Psoas muscle (tissue), 8 donors: Measurements from ENCODE around the gene RD3L. TPM values are rescaled to one million over a fixed set of nuclear protein-coding genes. Genes with fewer than 3 reads are reported as not detected.

Experiments used
- ATAC-seq, 4 donors: fragments of 200-7000 bp; cut with Tn5 transposase; one replicate each; pipeline ENCODE4 v1.9.1; 2020; ENCODE audit warnings: moderate library complexity in 3 of 4, mild to moderate bottlenecking in 2 of 4
- DNase-seq, 2 donors: peaks; one replicate each; pipeline ENCODE4 v3.0.0-alpha.2; 2020
- H3K27ac ChIP-seq: fragments of 200-600 bp; one replicate; pipeline ENCODE4 v1.8.0; 2022
- H3K27me3 ChIP-seq, 3 donors: fragments of 200-600 bp in 1 of 3; one replicate each; pipeline versions ENCODE4 v1.6.1 to v1.8.0; 2013 to 2022; ENCODE audit warnings: low read length in 2 of 3, mild to moderate bottlenecking in 2 of 3, moderate library complexity in 1 of 3; ENCODE audit not compliant: insufficient read depth in 3 of 3
- H3K36me3 ChIP-seq, 2 donors: fragments of 200-600 bp in 1 of 2; one replicate each; pipeline versions ENCODE4 v1.6.1 to v1.8.0; 2013 to 2022; ENCODE audit warnings: low read depth in 1 of 2, mild to moderate bottlenecking in 1 of 2, moderate library complexity in 1 of 2; ENCODE audit not compliant: insufficient read depth in 1 of 2
- H3K4me1 ChIP-seq: fragments of 200-600 bp; one replicate; pipeline ENCODE4 v1.8.0; 2022
- H3K4me3 ChIP-seq: fragments of 200-600 bp; one replicate; pipeline ENCODE4 v1.8.0; 2022; ENCODE audit warnings: mild to moderate bottlenecking
- H3K9me3 ChIP-seq: fragments of 200-600 bp; one replicate; pipeline ENCODE4 v1.8.0; 2022
- CTCF ChIP-seq: fragments of 200-600 bp; IDR thresholded peaks from one replicate; pipeline ENCODE4 v1.8.0; 2022; ENCODE audit warnings: antibody characterized with exemption
- WGBS, 3 donors: extraction: QIAGEN DNeasy Blood & Tissue Kit; methylation state at CpG; one replicate each; pipeline versions ENCODE4 v1.1.6 to v1.1.7; 2013; 5-methylcytosine and 5-hydroxymethylcytosine counted together
- intact Hi-C, 2 donors: fragments of 100-400 bp; cut with DNase I; formaldehyde crosslinking; loops; one replicate each; pipeline versions ENCODE4 v1.11.0 to v1.14.2; 2022
- polyA plus RNA-seq, 3 donors: library from polyadenylated mRNA; stranded (reverse); fragments of 200-250 nt; gene quantifications; one replicate each; pipeline ENCODE4 v1.2.3, GENCODE V29; 2013
- total RNA-seq, 4 donors: library from RNA; stranded (reverse); fragmentation: NEBNext Ultra II Directional in 2 of 4; extraction: Animal tissue kit (Norgen Biotek cat#: 25700) in 2 of 4; gene quantifications; one replicate each; pipeline versions ENCODE4 v1.2.1 to v1.2.4, GENCODE V29; 2021 to 2023
- donor health status: healthy with polysubstance abuse.
- donor health status: DM: no; HTN: no; CAD: no; lungs with moderate emphysema.
- donor health status: Bipolar disorder and iron deficiency.
- donor health status: healthy.
- donor health status: DM: yes; HTN: yes; CAD: no.
- donor health status: DM: no; HTN: no; CAD: no.
- donor health status: DM: no; HTN: no; CAD: no.
- donor health status: DM: yes; HTN: yes; CAD: no.

RD3L gene
- total and polyA plus RNA-seq, 7 donors: not detected

GRCh38 chr14:103966631-103967030 lies 24.3 kb upstream of the RD3L start:
- H3K4me1 ChIP-seq: no peaks in the 10 kb centered on the region
- no peaks in the 10 kb centered on the region for H3K9me3 ChIP-seq
- H3K27me3 ChIP-seq: peaks cover 0 to 8% (median 2%) of the 10 kb centered on the region in 3 donors
- H3K4me3 ChIP-seq: no peak overlapping the region
- H3K27ac ChIP-seq: no peak overlapping the region
- ATAC-seq: no peak
- no peak for TF ChIP-seq CTCF
- intact Hi-C loops: no loop called here
- H3K36me3 ChIP-seq: no peaks in the 10 kb centered on the region
- DNase-seq: no peak

- no peak overlapping the region for H3K27ac ChIP-seq
- 72 to 77% (median 77%) methylated on average over 5 of the region's 5 CpGs for WGBS, 3 donors
- TF ChIP-seq CTCF: no peak
- no peaks in the 10 kb centered on the region for H3K36me3 ChIP-seq
- peaks cover 0 to 8% (median 2%) of the 10 kb centered on the region in 3 donors for H3K27me3 ChIP-seq
- intact Hi-C loops: no loop called here
- ATAC-seq (no peak), DNase-seq (no peak)
- no peaks in the 10 kb centered on the region for H3K4me1 ChIP-seq
- H3K9me3 ChIP-seq: no peaks in the 10 kb centered on the region
- no peak overlapping the region for H3K4me3 ChIP-seq
Observed at GRCh38 chr14:103961928-103962578, 19.7 kb upstream of the RD3L start.

- WGBS, 3 donors: 54 to 56% (median 55%) methylated on average over 11 of the region's 11 CpGs
- Histone ChIP-seq H3K36me3 (no peaks in the 10 kb centered on the region), H3K27me3 (peaks cover 0 to 2% (median 0%) of the 10 kb centered on the region in 3 donors), H3K4me3 (no peak overlapping the region), H3K27ac (no peak overlapping the region), H3K9me3 (no peaks in the 10 kb centered on the region), H3K4me1 (no peaks in the 10 kb centered on the region)
- no peak for TF ChIP-seq CTCF
- no peak for DNase-seq
- ATAC-seq: no peak
- intact Hi-C loops: no loop called here
Observed at GRCh38 chr14:103960457-103961055, 18.2 kb upstream of the RD3L start.

- H3K36me3 ChIP-seq: no peaks in the 10 kb centered on the region
- no peak for DNase-seq
- no peaks in the 10 kb centered on the region for H3K4me1 ChIP-seq
- intact Hi-C loops: no loop called here
- peaks cover 0 to 5% (median 0%) of the 10 kb centered on the region in 3 donors for H3K27me3 ChIP-seq
- WGBS, 3 donors: 77 to 88% (median 77%) methylated on average over 5 of the region's 5 CpGs
- H3K27ac ChIP-seq: no peak overlapping the region
- peaks cover 5% of the 10 kb centered on the region for H3K9me3 ChIP-seq
- ATAC-seq: no peak
- no peak overlapping the region for H3K4me3 ChIP-seq
- TF ChIP-seq CTCF: no peak
Observed at GRCh38 chr14:103949131-103949790, 6.9 kb upstream of the RD3L start.
